IMR-90 (cell line): ENCODE measurements around the gene TSC22D4. TPM values are rescaled to one million over a fixed set of nuclear protein-coding genes. Genes with fewer than 3 reads are reported as not detected.

ENCODE experiments used
- ATAC-seq: fragments of 200-7000 bp; cut with Tn5 transposase; 2 replicates; pipeline ENCODE4 v1.9.1; 2020; ENCODE audit warnings: low read depth, mild to moderate bottlenecking, moderate library complexity
- BruUV-seq: library from RNA; stranded (reverse); fragments of 400-500 nt; replicated peaks from 2 replicates; lab custom pipeline; 2021; lab: Mats Ljungman, UMichigan
- CTCF ChIA-PET: fragments of 300-600 bp; formaldehyde crosslinking; extraction: SDS; loops from one replicate; lab custom pipeline; 2021; ENCODE audit warnings: antibody characterized with exemption; lab: Yijun Ruan, JAX
- POLR2A ChIA-PET: fragments of 300-600 bp; sonication (Branson Sonifier 250); formaldehyde crosslinking; loops from one replicate; lab custom pipeline; 2022; ENCODE audit warnings: antibody characterized with exemption; ENCODE audit not compliant: unreplicated experiment; lab: Charles Lee
- DNase-seq: peaks from one replicate; pipeline ENCODE4 v3.0.0; 2013
- H2AFZ ChIP-seq: replicated peaks from 2 replicates; pipeline ENCODE3; 2013; ENCODE audit warnings: low read length, mild to moderate bottlenecking; ENCODE audit not compliant: poor library complexity
- H2AK5ac ChIP-seq: 2 replicates; pipeline ENCODE4 v1.6.1; 2013; ENCODE audit warnings: low read depth, low read length, inconsistent platforms
- H2AK9ac ChIP-seq: replicated peaks from 2 replicates; pipeline ENCODE3; 2013; ENCODE audit warnings: mild to moderate bottlenecking, low read depth, low read length, moderate library complexity; ENCODE audit not compliant: poor library complexity
- H2BK120ac ChIP-seq: 2 replicates; pipeline ENCODE4 v1.6.1; 2013; ENCODE audit warnings: low read depth, low read length, inconsistent platforms
- H2BK15ac ChIP-seq: 3 replicates; pipeline ENCODE4 v1.6.1; 2013; ENCODE audit warnings: low read depth, low read length, inconsistent platforms
- H2BK20ac ChIP-seq: 2 replicates; pipeline ENCODE4 v1.6.1; 2013; ENCODE audit warnings: low read depth, mild to moderate bottlenecking, inconsistent platforms, low read length, moderate library complexity
- H2BK5ac ChIP-seq: 2 replicates; pipeline ENCODE4 v1.6.1; 2013; ENCODE audit warnings: mild to moderate bottlenecking, low read depth, low read length, inconsistent platforms; ENCODE audit not compliant: poor library complexity, severe bottlenecking
- H3K14ac ChIP-seq: replicated peaks from 2 replicates; pipeline ENCODE4 v1.6.1; 2013; ENCODE audit warnings: low read depth, low read length, inconsistent platforms
- H3K18ac ChIP-seq: 2 replicates; pipeline ENCODE4 v1.6.1; 2013; ENCODE audit warnings: low read depth, low read length, control low read depth
- H3K23ac ChIP-seq: 2 replicates; pipeline ENCODE4 v1.6.1; 2013; ENCODE audit warnings: low read depth, low read length, inconsistent platforms
- H3K27ac ChIP-seq: 2 replicates; pipeline ENCODE4 v1.5.1; 2013; ENCODE audit warnings: mild to moderate bottlenecking, control low read depth, low read length; ENCODE audit not compliant: insufficient read depth
- H3K27me3 ChIP-seq: 2 replicates; pipeline ENCODE4 v1.6.1; 2013; ENCODE audit warnings: low read length; ENCODE audit not compliant: control insufficient read depth, insufficient read depth
- H3K36me3 ChIP-seq: 2 replicates; pipeline ENCODE4 v1.6.1; 2013; ENCODE audit warnings: low read length, mixed read lengths; ENCODE audit not compliant: control insufficient read depth, insufficient read depth
- H3K4ac ChIP-seq: 2 replicates; pipeline ENCODE4 v1.6.1; 2013; ENCODE audit warnings: low read depth, low read length, inconsistent platforms
- H3K4me1 ChIP-seq: 2 replicates; pipeline ENCODE4 v1.6.1; 2013; ENCODE audit warnings: low read length, mixed read lengths; ENCODE audit not compliant: control insufficient read depth, insufficient read depth
- H3K4me2 ChIP-seq: 2 replicates; pipeline ENCODE4 v1.6.1; 2013; ENCODE audit warnings: low read depth, mild to moderate bottlenecking, control low read depth, low read length, moderate library complexity
- H3K4me3 ChIP-seq: 2 replicates; pipeline ENCODE4 v1.5.1; 2013; ENCODE audit warnings: low read depth, mild to moderate bottlenecking, control low read depth, low read length, moderate library complexity; ENCODE audit not compliant: insufficient read depth
- H3K56ac ChIP-seq: 2 replicates; pipeline ENCODE4 v1.6.1; 2013; ENCODE audit warnings: low read length, inconsistent platforms; ENCODE audit not compliant: insufficient read depth; ENCODE audit errors: extremely low read depth
- H3K79me1 ChIP-seq, 2 experiments: 2 replicates each; pipeline ENCODE4 v1.6.1; 2013; ENCODE audit warnings: low read length in 2 of 2, inconsistent platforms in 1 of 2, low read depth in 1 of 2
- H3K9ac ChIP-seq: 2 replicates; pipeline ENCODE4 v1.6.1; 2013; ENCODE audit warnings: low read depth, low read length, control low read depth
- H3K9me1 ChIP-seq: 2 replicates; pipeline ENCODE4 v1.6.1; 2013; ENCODE audit warnings: low read length, inconsistent platforms; ENCODE audit not compliant: insufficient read depth
- H3K9me3 ChIP-seq: 2 replicates; pipeline ENCODE4 v1.6.1; 2013; ENCODE audit warnings: low read length; ENCODE audit not compliant: control insufficient read depth, insufficient read depth
- H4K20me1 ChIP-seq: 2 replicates; pipeline ENCODE4 v1.6.1; 2013; ENCODE audit warnings: low read length, inconsistent platforms; ENCODE audit not compliant: insufficient read depth
- H4K5ac ChIP-seq: 2 replicates; pipeline ENCODE4 v1.6.1; 2013; ENCODE audit warnings: mild to moderate bottlenecking, low read depth, low read length, control low read depth
- H4K8ac ChIP-seq, 2 experiments: 2 replicates each; pipeline ENCODE4 v1.6.1; 2013; ENCODE audit warnings: low read depth in 2 of 2, low read length in 2 of 2, control low read depth in 1 of 2, inconsistent platforms in 1 of 2
- H4K91ac ChIP-seq: 2 replicates; pipeline ENCODE4 v1.6.1; 2013; ENCODE audit warnings: low read depth, low read length, inconsistent platforms; ENCODE audit not compliant: insufficient read depth
- BHLHE40 ChIP-seq: fragments of 150-350 bp; IDR thresholded peaks from 2 replicates; pipeline ENCODE4 v1.6.1; 2016; ENCODE audit warnings: mild to moderate bottlenecking, low read depth, low read length
- CEBPB ChIP-seq: IDR thresholded peaks from 2 replicates; pipeline ENCODE4 v1.6.1; 2012; ENCODE audit warnings: low read depth, low read length, improper control_type of control experiment
- CHD1 ChIP-seq: IDR thresholded peaks from 2 replicates; pipeline ENCODE4 v1.6.1; 2012; ENCODE audit warnings: low read depth, low read length, improper control_type of control experiment
- CTCF ChIP-seq: conservative IDR thresholded peaks from 2 replicates; pipeline ENCODE4 v1.5.1; 2012; ENCODE audit warnings: mild to moderate bottlenecking, low read depth, low read length, improper control_type of control experiment
- FOS ChIP-seq: fragments of 150-350 bp; IDR thresholded peaks from 2 replicates; pipeline ENCODE4 v1.6.1; 2016; ENCODE audit warnings: low read depth, low read length
- MAFK ChIP-seq: IDR thresholded peaks from 2 replicates; pipeline ENCODE4 v1.6.1; 2012; ENCODE audit warnings: low read depth, low read length, improper control_type of control experiment
- MAZ ChIP-seq: IDR thresholded peaks from 2 replicates; pipeline ENCODE4 v1.6.1; 2012; ENCODE audit warnings: low read depth, mild to moderate bottlenecking, low read length, improper control_type of control experiment, moderate library complexity, borderline replicate concordance
- NFE2L2 ChIP-seq: fragments of 150-350 bp; IDR thresholded peaks from 2 replicates; pipeline ENCODE4 v1.6.1; 2016; ENCODE audit warnings: low read depth, mild to moderate bottlenecking, low read length
- POLR2A ChIP-seq: IDR thresholded peaks from 2 replicates; pipeline ENCODE4 v1.6.1; 2012; ENCODE audit warnings: mild to moderate bottlenecking, low read depth, low read length
- RAD21 ChIP-seq: IDR thresholded peaks from 2 replicates; pipeline ENCODE4 v1.6.1; 2012; ENCODE audit warnings: low read length, improper control_type of control experiment
- RCOR1 ChIP-seq: IDR thresholded peaks from 2 replicates; pipeline ENCODE4 v1.6.1; 2012; ENCODE audit warnings: mild to moderate bottlenecking, low read length, improper control_type of control experiment; ENCODE audit not compliant: insufficient replicate concordance
- RFX5 ChIP-seq: IDR thresholded peaks from 2 replicates; pipeline ENCODE4 v1.8.0; 2012; ENCODE audit warnings: low read depth, mild to moderate bottlenecking, low read length, moderate library complexity
- SMC3 ChIP-seq: fragments of 150-350 bp; IDR thresholded peaks from 2 replicates; pipeline ENCODE4 v1.6.1; 2016; ENCODE audit warnings: low read depth, mild to moderate bottlenecking, antibody characterized with exemption, low read length, moderate library complexity
- USF2 ChIP-seq: fragments of 150-350 bp; IDR thresholded peaks from 2 replicates; pipeline ENCODE4 v1.6.1; 2017; ENCODE audit warnings: mild to moderate bottlenecking, antibody characterized with exemption, low read length, low read depth
- WGBS, 2 experiments: methylation state at CpG; one replicate each; pipeline versions ENCODE4 v1.1.5 to v1.1.7; 2013; ENCODE audit warnings: missing lambda C conversion rate in 2 of 2; ENCODE audit not compliant: insufficient read length in 1 of 2; ENCODE audit errors: extremely low coverage in 2 of 2; 5-methylcytosine and 5-hydroxymethylcytosine counted together
- dilution Hi-C: fragments of 300-500 bp; cut with HindIII; formaldehyde crosslinking; loops from one replicate; pipeline ENCODE4 v1.14.3; 2018; ENCODE audit warnings: low sequenced_read_pairs; ENCODE audit not compliant: unreplicated experiment
- in situ Hi-C: fragments of 300-500 bp; cut with MboI; formaldehyde crosslinking; loops from 3 replicates; pipeline ENCODE4 v1.14.3; 2019; ENCODE audit warnings: low sequenced_read_pairs, inconsistent platforms, mixed read lengths
- intact Hi-C: fragments of 100-400 bp; cut with micrococcal nuclease; formaldehyde crosslinking; loops from 2 replicates; pipeline ENCODE4 v1.10.0; 2022
- polyA plus RNA-seq, 3 experiments: library from polyadenylated mRNA; depleted of rRNA; stranded (reverse); fragments of >200 nt; gene quantifications; 2 replicates each; pipeline ENCODE4 v1.2.3, GENCODE V29; 2012; ENCODE audit warnings: low replicate concordance in 1 of 3
- total RNA-seq: library from RNA; depleted of rRNA; stranded (reverse); fragments of >200 nt; gene quantifications from 2 replicates; pipeline ENCODE4 v1.2.3, GENCODE V29; 2012

Gene TSC22D4
- total and polyA plus RNA-seq, 2 of the 4 experiments (the other 2 are of a cell fraction) = 9.3 to 29.9 TPM

GRCh38 chr7:100428199-100428966 lies 50.6 kb downstream of the TSC22D4 start, which contains the start of gene ZCWPW1:
TSS of gene ZCWPW1 (minus strand) at chr7:100428703. CDS start at chr7:100420649, 8,054 bp downstream.
- ChIA-PET POLR2A (interaction anchor here (0.6 to 1.0 kb wide), 3 partner anchors 12 to 158 kb away, joined by 3 to 5 read pairs (median 4); partner anchors contain the start of gene FBXO24), CTCF (interaction anchor here (0.6 to 1.4 kb wide), 4 partner anchors 10 to 82 kb away, joined by 3 to 8 read pairs (median 4); no protein-coding TSS in a partner anchor)
- Histone ChIP-seq H3K4me3 (peak within 1 kb of the TSS; percentile 64), H3K9me1 (peaks cover 8% of the 10 kb centered on the region; the same call in 1 of the 2 replicates), H4K91ac (peak within 1 kb of the TSS; percentile 99), H4K5ac (peak within 1 kb of the TSS; percentile 95), H3K4ac (peak within 1 kb of the TSS; percentile 97), H2BK20ac (0 out of 2 replicates have a peak within 1 kb of the TSS, but pooled peaks have one; percentile 16), H3K36me3 (peaks cover 13% of the 10 kb centered on the region), H2BK120ac (peak within 1 kb of the TSS; percentile 95), H3K9ac (peak within 1 kb of the TSS; percentile 96), H3K14ac (peak within 1 kb of the TSS; percentile 100), H3K27ac (peak within 1 kb of the TSS; percentile 97), H3K23ac (peak within 1 kb of the TSS; percentile 98), H4K8ac (peak within 1 kb of the TSS; percentile 73 to 99), H3K4me2 (peak within 1 kb of the TSS; percentile 89), H2AFZ (peak within 1 kb of the TSS; percentile 90), H3K18ac (peak within 1 kb of the TSS; percentile 95), H3K9me3 (no peaks in the 10 kb centered on the region), H2AK5ac (peak within 1 kb of the TSS; percentile 99), H2AK9ac (peak within 1 kb of the TSS; percentile 98), H3K79me1 (peaks cover 0 to 31% of the 10 kb centered on the region in 2 experiments; a peak in 3 of 4 replicates), H3K4me1 (peaks cover 7% of the 10 kb centered on the region; the same call in 1 of the 2 replicates), H4K20me1 (peaks cover 10% of the 10 kb centered on the region), H3K56ac (peak within 1 kb of the TSS; percentile 98), H3K27me3 (no peaks in the 10 kb centered on the region), H2BK15ac (peak within 1 kb of the TSS; percentile 79; the same call in 2 of the 3 replicates), H2BK5ac (peak within 1 kb of the TSS; percentile 96)
- no TSS peak for BruUV-seq
- DNase-seq (peak; percentile 97), ATAC-seq (peak; percentile 64)
- WGBS, 2 experiments = 1% methylated on average over 48 of the region's 66 CpGs; no CpG with 5 or more reads in 1 of the 2 experiments
- intact Hi-C loops = no loop called here
- in situ Hi-C loops = loop anchor here (25.0 kb wide), 1 partner anchor 684 kb away; no protein-coding TSS in a partner anchor
- dilution Hi-C loops = no loop called here
- no peak for TF ChIP-seq NFE2L2
- no peak for TF ChIP-seq MAFK
- peak; percentile 85; the same call in 1 of the 2 replicates for TF ChIP-seq MAZ
- no peak for TF ChIP-seq RAD21
- TF ChIP-seq POLR2A = peak; percentile 99
- no peak for TF ChIP-seq CEBPB
- TF ChIP-seq CTCF = no peak
- no peak for TF ChIP-seq CHD1
- TF ChIP-seq USF2 = no peak
- no peak for TF ChIP-seq RCOR1
- no peak for TF ChIP-seq RFX5
- TF ChIP-seq FOS = no peak
- no peak for TF ChIP-seq BHLHE40
- no peak for TF ChIP-seq SMC3
